DOHH2 (cell line): Measurements from ENCODE around the gene CPA2.
"Not testable (repeated sequence)": the region's sequence is repeated elsewhere in the genome, so short reads cannot be mapped to it uniquely, and the experiment has no call there.

ENCODE experiments used
- H3F3A ChIP-seq: fragments of 200-600 bp; sonication (generic), shearing (Covaris generic); 2 replicates; pipeline ENCODE4 v1.6.0; 2016; ENCODE audit warnings: antibody characterized with exemption, mild to moderate bottlenecking; ENCODE audit not compliant: control insufficient read depth, insufficient read depth
- H3K27ac ChIP-seq: fragments of 200-600 bp; sonication (generic); 2 replicates; pipeline ENCODE4 v1.5.1; 2014; ENCODE audit warnings: low read depth, mild to moderate bottlenecking, low read length, moderate library complexity
- H3K27me3 ChIP-seq: fragments of 200-600 bp; sonication (generic); 2 replicates; pipeline ENCODE4 v1.6.1; 2014; ENCODE audit warnings: mild to moderate bottlenecking, low read length, mixed read lengths; ENCODE audit not compliant: control insufficient read depth
- H3K36me3 ChIP-seq: fragments of 200-600 bp; sonication (generic); 2 replicates; pipeline ENCODE4 v1.6.1; 2014; ENCODE audit warnings: mild to moderate bottlenecking, low read length, moderate library complexity, mixed read lengths; ENCODE audit not compliant: control insufficient read depth
- H3K4me1 ChIP-seq: fragments of 200-600 bp; sonication (generic); 2 replicates; pipeline ENCODE4 v1.6.1; 2014; ENCODE audit warnings: mild to moderate bottlenecking, low read length, mixed read lengths; ENCODE audit not compliant: control insufficient read depth
- H3K4me2 ChIP-seq: fragments of 200-600 bp; sonication (generic); 2 replicates; pipeline ENCODE4 v1.6.0; 2014; ENCODE audit warnings: mild to moderate bottlenecking, low read length, moderate library complexity
- H3K4me3 ChIP-seq: fragments of 200-600 bp; sonication (generic); 2 replicates; pipeline ENCODE4 v1.5.1; 2014; ENCODE audit warnings: mild to moderate bottlenecking, low read length, mixed read lengths
- H3K79me2 ChIP-seq: fragments of 200-600 bp; sonication (generic); 2 replicates; pipeline ENCODE4 v1.6.1; 2014; ENCODE audit warnings: mild to moderate bottlenecking, low read length, mixed read lengths; ENCODE audit not compliant: control insufficient read depth
- H3K9me2 ChIP-seq: fragments of 200-600 bp; sonication (generic); replicated peaks from 2 replicates; pipeline ENCODE4 v1.6.1; 2014; ENCODE audit warnings: mild to moderate bottlenecking, low read length, mixed read lengths; ENCODE audit not compliant: control insufficient read depth
- H3K9me3 ChIP-seq: fragments of 200-600 bp; sonication (generic); 2 replicates; pipeline ENCODE4 v1.6.1; 2014; ENCODE audit warnings: antibody characterized with exemption, low read length, mixed read lengths; ENCODE audit not compliant: control insufficient read depth, insufficient read depth
- H4K20me1 ChIP-seq: fragments of 200-600 bp; sonication (generic); 2 replicates; pipeline ENCODE4 v1.6.0; 2014; ENCODE audit warnings: low read depth, mild to moderate bottlenecking, antibody characterized with exemption, low read length, moderate library complexity; ENCODE audit not compliant: control insufficient read depth, insufficient read depth
- CTCF ChIP-seq: fragments of 200-600 bp; sonication (generic); IDR thresholded peaks from one replicate; pipeline ENCODE4 v1.5.1; 2014; ENCODE audit warnings: antibody characterized with exemption, mild to moderate bottlenecking, low read depth, low read length; ENCODE audit not compliant: poor library complexity, severe bottlenecking
- EZH2phosphoT487 ChIP-seq: fragments of 200-600 bp; sonication (generic); IDR thresholded peaks from 2 replicates; pipeline ENCODE4 v1.6.1; 2017; ENCODE audit warnings: borderline replicate concordance, mild to moderate bottlenecking, antibody characterized with exemption, low read length, moderate library complexity, mixed read lengths

The CPA2 gene

GRCh38 chr7:130221746-130222145 lies 44.9 kb upstream of the CPA2 start:
- Histone ChIP-seq H3K36me3 (no peaks in the 10 kb centered on the region), H3K9me3 (no peaks in the 10 kb centered on the region), H3K9me2 (no peaks in the 10 kb centered on the region), H3K27ac (no peak overlapping the region), H3F3A (no peaks in the 10 kb centered on the region), H3K27me3 (0 out of 2 replicates have a peak, but pooled peaks cover 3% of the 10 kb centered on the region), H4K20me1 (no peaks in the 10 kb centered on the region), H3K4me1 (no peaks in the 10 kb centered on the region), H3K4me3 (no peak overlapping the region), H3K4me2 (no peak overlapping the region), H3K79me2 (no peaks in the 10 kb centered on the region)
- TF ChIP-seq CTCF (no peak), EZH2phosphoT487 (no peak)

DNA sequence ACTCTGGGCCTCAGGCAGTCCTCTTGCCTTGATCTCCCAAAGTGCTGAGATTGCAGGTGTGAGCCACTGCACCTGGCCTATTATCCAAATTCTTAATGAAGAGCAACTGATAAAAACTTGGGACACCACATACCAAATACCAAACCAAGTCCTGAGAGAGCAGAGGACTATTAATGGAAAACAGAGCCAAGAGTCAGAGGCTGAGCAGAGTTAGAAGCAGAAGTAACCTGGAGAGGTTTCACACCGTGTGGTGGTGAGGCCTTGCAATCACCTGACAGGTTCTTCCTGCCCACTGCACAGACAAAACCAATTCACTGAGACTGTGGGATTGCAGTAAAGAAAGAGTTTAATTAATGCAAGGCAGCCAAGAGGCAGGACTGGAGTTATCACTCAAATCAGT lies 43.0 kb upstream of the CPA2 start:
- Histone ChIP-seq H3K4me2 (no peak overlapping the region), H3K36me3 (no peaks in the 10 kb centered on the region), H3K9me2 (no peaks in the 10 kb centered on the region), H3K79me2 (no peaks in the 10 kb centered on the region), H3K9me3 (no peaks in the 10 kb centered on the region), H3F3A (no peaks in the 10 kb centered on the region), H3K4me1 (no peaks in the 10 kb centered on the region), H4K20me1 (no peaks in the 10 kb centered on the region), H3K27me3 (0 out of 2 replicates have a peak, but pooled peaks cover 3% of the 10 kb centered on the region), H3K4me3 (no peak overlapping the region), H3K27ac (no peak overlapping the region)
- TF ChIP-seq CTCF, result no peak
- no peak for TF ChIP-seq EZH2phosphoT487

DNA sequence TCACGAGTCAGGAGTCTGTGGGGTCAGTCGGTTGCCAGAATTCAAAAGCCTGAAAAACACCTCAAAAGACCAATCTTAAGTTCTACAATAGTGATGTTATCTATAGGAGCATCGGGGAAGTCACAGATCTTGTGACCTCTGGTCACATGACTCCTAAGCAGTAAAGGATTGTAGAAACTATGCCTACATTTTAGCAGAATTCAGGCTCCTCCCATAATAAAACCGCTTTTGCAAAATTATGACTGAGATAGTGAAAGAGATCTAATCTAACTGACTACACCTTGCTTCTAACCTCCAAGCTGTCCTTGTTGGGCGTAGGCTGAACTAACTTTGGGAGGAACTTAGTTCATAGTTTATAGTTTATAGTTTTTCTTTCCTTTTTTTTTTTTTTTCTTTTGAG lies 42.5 kb upstream of the CPA2 start:
- TF ChIP-seq EZH2phosphoT487, result no peak
- TF ChIP-seq CTCF, result no peak
- Histone ChIP-seq H3F3A (no peaks in the 10 kb centered on the region), H3K4me2 (no peak overlapping the region), H3K36me3 (no peaks in the 10 kb centered on the region), H3K4me1 (no peaks in the 10 kb centered on the region), H3K27ac (no peak overlapping the region), H3K79me2 (no peaks in the 10 kb centered on the region), H3K27me3 (0 out of 2 replicates have a peak, but pooled peaks cover 3% of the 10 kb centered on the region), H3K9me2 (no peaks in the 10 kb centered on the region), H3K9me3 (no peaks in the 10 kb centered on the region), H3K4me3 (no peak overlapping the region), H4K20me1 (no peaks in the 10 kb centered on the region)

GRCh38 chr7:130224923-130225322 lies 41.7 kb upstream of the CPA2 start:
- H3K27me3 ChIP-seq, H3K79me2 ChIP-seq, H3K4me1 ChIP-seq, H4K20me1 ChIP-seq, H3K9me3 ChIP-seq, H3K27ac ChIP-seq, H3F3A ChIP-seq, H3K9me2 ChIP-seq, H3K36me3 ChIP-seq, H3K4me2 ChIP-seq, H3K4me3 ChIP-seq: not testable (repeated sequence)
